ENCODE data around the gene RASA3. TPM values are rescaled to one million over a fixed set of nuclear protein-coding genes. Genes with fewer than 3 reads are reported as not detected.
A peak's percentile ranks its signal among the peaks of the same experiment; 100 is the strongest.

The RASA3 gene
- total RNA-seq, 4 donors from 2014 or later: 4.4 to 15.6 (median 8.5) TPM

DNA sequence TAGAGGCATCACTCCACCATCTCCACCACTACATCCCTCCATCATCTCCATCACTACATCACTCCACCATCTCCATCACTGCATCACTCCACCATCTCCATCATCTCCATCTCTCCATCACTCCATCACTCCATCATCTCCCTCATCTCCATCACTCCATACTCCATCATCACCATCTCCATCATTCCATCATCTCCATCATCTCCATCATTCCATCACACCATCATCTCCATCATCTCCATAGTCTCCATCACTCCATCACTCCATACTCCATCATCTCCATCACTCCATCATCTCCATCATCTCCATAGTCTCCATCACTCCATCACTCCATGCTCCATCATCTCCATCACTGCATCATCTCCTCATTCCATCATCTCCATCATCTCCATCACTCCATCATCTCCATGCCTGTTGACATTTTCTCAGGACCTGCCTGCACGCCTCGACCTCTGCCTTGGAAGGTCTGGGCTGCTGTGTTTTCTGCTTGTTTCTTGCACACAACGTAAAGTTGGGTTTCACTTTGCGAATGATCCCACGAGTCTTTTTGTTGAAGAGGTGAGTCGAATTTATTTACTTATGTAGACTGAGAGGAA, 21.2 kb upstream of the RASA3 start:
- H3K27ac ChIP-seq: no peak overlapping the region
- in situ Hi-C loops (cut with MboI; ENCODE audit: low pct_ligation_motif_present in 1 of 4, low pct_unique_long_range_greater_than_20kb in 1 of 4, low sequenced_read_pairs in 3 of 4) (no loop called here), intact Hi-C loops (cut with DNase I; ENCODE audit: low total_unique reads) (no loop called here)
- no peaks in the 10 kb centered on the region for H3K9me3 ChIP-seq
- 91 to 93% methylated on average over 6 of the region's 6 CpGs for WGBS, 2 donors (ENCODE audit: low coverage in 1 of 2)
- H3K27me3 ChIP-seq: no peaks in the 10 kb centered on the region
- no peak for DNase-seq
- H3K4me1 ChIP-seq: peaks cover 3 to 24% (median 13%) of the 10 kb centered on the region in 4 donors
- no peak overlapping the region for H3K4me3 ChIP-seq
- TF ChIP-seq POLR2AphosphoS5 (IDR thresholded peaks at IDR 0.05): no peak
- no peak for TF ChIP-seq EP300 (IDR thresholded peaks at IDR 0.05; ENCODE audit: low read depth)
- TF ChIP-seq POLR2A (IDR thresholded peaks at IDR 0.05): no peak
- TF ChIP-seq, protein P1, sequence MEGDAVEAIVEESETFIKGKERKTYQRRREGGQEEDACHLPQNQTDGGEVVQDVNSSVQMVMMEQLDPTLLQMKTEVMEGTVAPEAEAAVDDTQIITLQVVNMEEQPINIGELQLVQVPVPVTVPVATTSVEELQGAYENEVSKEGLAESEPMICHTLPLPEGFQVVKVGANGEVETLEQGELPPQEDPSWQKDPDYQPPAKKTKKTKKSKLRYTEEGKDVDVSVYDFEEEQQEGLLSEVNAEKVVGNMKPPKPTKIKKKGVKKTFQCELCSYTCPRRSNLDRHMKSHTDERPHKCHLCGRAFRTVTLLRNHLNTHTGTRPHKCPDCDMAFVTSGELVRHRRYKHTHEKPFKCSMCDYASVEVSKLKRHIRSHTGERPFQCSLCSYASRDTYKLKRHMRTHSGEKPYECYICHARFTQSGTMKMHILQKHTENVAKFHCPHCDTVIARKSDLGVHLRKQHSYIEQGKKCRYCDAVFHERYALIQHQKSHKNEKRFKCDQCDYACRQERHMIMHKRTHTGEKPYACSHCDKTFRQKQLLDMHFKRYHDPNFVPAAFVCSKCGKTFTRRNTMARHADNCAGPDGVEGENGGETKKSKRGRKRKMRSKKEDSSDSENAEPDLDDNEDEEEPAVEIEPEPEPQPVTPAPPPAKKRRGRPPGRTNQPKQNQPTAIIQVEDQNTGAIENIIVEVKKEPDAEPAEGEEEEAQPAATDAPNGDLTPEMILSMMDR (IDR thresholded peaks at IDR 0.05): no peak
- no peaks in the 10 kb centered on the region for H3K36me3 ChIP-seq

DNA sequence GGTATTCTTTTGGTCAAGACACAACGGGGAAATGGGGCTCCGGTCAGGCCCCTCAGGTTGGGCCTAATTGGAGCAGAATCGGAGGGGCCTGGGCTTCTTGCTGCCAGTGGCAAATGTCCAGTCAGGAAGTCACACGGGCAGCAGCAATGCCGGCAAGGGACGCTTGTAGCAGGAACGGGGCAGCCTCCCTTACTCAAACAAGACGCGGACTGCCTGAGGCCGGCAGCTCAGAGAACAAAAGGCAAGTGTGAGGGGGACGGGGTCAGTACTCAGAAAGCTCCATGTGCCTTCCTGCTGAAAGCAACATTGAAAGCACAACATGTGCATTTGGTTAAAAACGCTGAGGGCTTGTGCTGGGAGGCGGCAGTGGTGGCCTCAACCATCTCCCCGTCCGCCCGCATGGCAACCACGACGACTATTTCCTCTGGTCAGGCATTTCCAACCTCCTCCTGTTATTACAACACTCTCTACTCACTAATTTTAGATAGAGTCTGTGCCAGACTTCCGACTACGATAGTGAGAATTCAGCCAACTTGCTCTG, 20.5 kb upstream of the RASA3 start:
- TF ChIP-seq, protein P1 (IDR thresholded peaks at IDR 0.05): no peak
- no peak for TF ChIP-seq EP300 (IDR thresholded peaks at IDR 0.05; ENCODE audit: low read depth)
- no peak for TF ChIP-seq POLR2A (IDR thresholded peaks at IDR 0.05)
- TF ChIP-seq POLR2AphosphoS5 (IDR thresholded peaks at IDR 0.05): no peak
- DNase-seq: no peak

DNA sequence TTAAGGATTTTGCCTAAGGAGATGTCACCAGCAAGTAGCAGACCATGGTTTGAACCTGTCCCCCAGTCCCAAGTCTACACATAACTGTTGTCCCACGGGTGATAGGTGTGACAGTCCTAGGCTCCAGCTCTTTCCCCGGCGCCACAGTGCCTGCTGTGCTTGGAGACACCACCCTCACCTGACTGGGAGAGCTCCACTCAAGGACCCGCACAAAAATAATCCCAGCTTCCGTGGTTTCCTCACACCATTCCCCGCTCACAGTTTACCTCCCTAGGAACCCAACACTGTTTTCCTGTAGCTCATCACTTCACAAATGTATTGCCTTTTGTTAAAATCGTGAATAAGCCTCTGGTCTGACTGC, 19.8 kb upstream of the RASA3 start:
- no peaks in the 10 kb centered on the region for H3K27me3 ChIP-seq
- intact Hi-C loops (cut with DNase I; ENCODE audit: low total_unique reads) (no loop called here), in situ Hi-C loops (cut with MboI; ENCODE audit: low pct_ligation_motif_present in 1 of 4, low pct_unique_long_range_greater_than_20kb in 1 of 4, low sequenced_read_pairs in 3 of 4) (no loop called here)
- peaks cover 3 to 24% (median 13%) of the 10 kb centered on the region in 4 donors for H3K4me1 ChIP-seq
- H3K27ac ChIP-seq: peak overlapping the region; percentile 73 to 82 (median 82)
- no peaks in the 10 kb centered on the region for H3K9me3 ChIP-seq
- H3K4me3 ChIP-seq: no peak overlapping the region
- H3K36me3 ChIP-seq: no peaks in the 10 kb centered on the region
- WGBS, 2 donors (ENCODE audit: low coverage in 1 of 2): 83 to 92% methylated on average over 2 to 7 of the region's 7 CpGs
- DNase-seq: no peak
- no peak for TF ChIP-seq EP300 (IDR thresholded peaks at IDR 0.05; ENCODE audit: low read depth)
- TF ChIP-seq, protein P1 (IDR thresholded peaks at IDR 0.05): no peak
- no peak for TF ChIP-seq POLR2AphosphoS5 (IDR thresholded peaks at IDR 0.05)
- no peak for TF ChIP-seq POLR2A (IDR thresholded peaks at IDR 0.05)

More for the DNA sequence above, 20.5 kb upstream of the RASA3 start:
- Histone ChIP-seq H3K27me3 (no peaks in the 10 kb centered on the region), H3K36me3 (no peaks in the 10 kb centered on the region), H3K4me1 (peaks cover 3 to 24% (median 13%) of the 10 kb centered on the region in 4 donors), H3K9me3 (no peaks in the 10 kb centered on the region), H3K27ac (peak overlapping the region in 1 of 4 donors; percentile 81), H3K4me3 (no peak overlapping the region)
- in situ Hi-C loops (cut with MboI; ENCODE audit: low pct_ligation_motif_present in 1 of 4, low pct_unique_long_range_greater_than_20kb in 1 of 4, low sequenced_read_pairs in 3 of 4) (no loop called here), intact Hi-C loops (cut with DNase I; ENCODE audit: low total_unique reads) (no loop called here)
- WGBS, 2 donors (ENCODE audit: low coverage in 1 of 2): 84 to 90% methylated on average over 8 to 20 of the region's 20 CpGs

DNA sequence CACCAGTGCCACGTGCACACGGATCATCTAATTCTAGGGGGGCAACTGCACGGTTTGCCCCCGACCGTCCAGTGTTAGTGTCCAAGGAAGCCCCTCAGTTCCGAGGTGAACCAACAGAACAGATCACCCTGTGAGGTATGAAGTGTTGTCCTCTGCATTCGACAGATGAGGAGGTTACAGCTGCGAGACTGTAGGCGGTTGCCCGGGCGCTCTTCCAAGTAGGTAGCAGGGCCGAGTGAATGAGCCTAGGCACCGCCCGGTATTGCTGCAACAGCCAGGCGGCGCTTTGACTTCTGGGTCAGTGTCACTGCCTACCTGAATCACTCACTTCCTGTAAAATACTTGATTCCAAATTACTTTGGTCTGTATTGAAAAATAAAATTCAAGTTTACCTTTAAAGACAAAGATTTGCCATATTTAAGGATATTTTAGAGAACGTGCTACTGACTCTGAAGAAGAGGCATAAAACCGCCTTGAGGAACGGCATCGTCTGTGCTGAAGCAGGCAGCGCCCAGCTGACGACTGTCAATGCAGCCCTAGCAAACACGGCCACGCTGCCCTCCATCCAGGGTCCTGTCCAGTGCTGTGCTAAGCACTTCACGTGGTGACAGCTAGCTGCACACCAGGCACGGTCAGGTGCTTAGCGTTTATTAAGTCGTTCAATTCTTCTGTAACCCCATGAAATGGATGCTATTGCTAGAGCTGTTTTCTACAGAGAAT, 19.3 kb upstream of the RASA3 start:
- Histone ChIP-seq H3K27me3 (no peaks in the 10 kb centered on the region), H3K36me3 (no peaks in the 10 kb centered on the region), H3K4me1 (peaks cover 3 to 24% (median 13%) of the 10 kb centered on the region in 4 donors), H3K27ac (peak overlapping the region; percentile 73 to 82 (median 82)), H3K4me3 (no peak overlapping the region), H3K9me3 (no peaks in the 10 kb centered on the region)
- in situ Hi-C loops (cut with MboI; ENCODE audit: low pct_ligation_motif_present in 1 of 4, low pct_unique_long_range_greater_than_20kb in 1 of 4, low sequenced_read_pairs in 3 of 4) (no loop called here), intact Hi-C loops (cut with DNase I; ENCODE audit: low total_unique reads) (no loop called here)
- peak; percentile 62 for TF ChIP-seq POLR2A (IDR thresholded peaks at IDR 0.05)
- TF ChIP-seq, protein P1 (IDR thresholded peaks at IDR 0.05): peak in 3 of 5 experiments; percentile 15 to 57 (median 41)
- peak; percentile 45 for TF ChIP-seq EP300 (IDR thresholded peaks at IDR 0.05; ENCODE audit: low read depth)
- peak; percentile 37 to 87 (median 81) for TF ChIP-seq POLR2AphosphoS5 (IDR thresholded peaks at IDR 0.05)
- 50 to 70% methylated on average over 10 to 28 of the region's 28 CpGs for WGBS, 2 donors (ENCODE audit: low coverage in 1 of 2)
- DNase-seq: peak; percentile 92

Measured in transverse colon (tissue), 4 donors.